Colonic mucosa (tissue), 4 donors: ENCODE measurements around the gene TOLLIP. TPM values are rescaled to one million over a fixed set of nuclear protein-coding genes. Genes with fewer than 3 reads are reported as not detected.
"Not testable (repeated sequence)": the region's sequence is repeated elsewhere in the genome, so short reads cannot be mapped to it uniquely, and the experiment has no call there.

ENCODE experiments used
- DNase-seq: peaks from one replicate; pipeline ENCODE4 v3.0.0-alpha.2; 2020
- H3K27ac ChIP-seq: fragments of 200-600 bp; one replicate; pipeline ENCODE4 v1.8.0; 2021
- H3K27me3 ChIP-seq: fragments of 200-600 bp; one replicate; pipeline ENCODE4 v1.8.0; 2021
- H3K36me3 ChIP-seq: fragments of 200-600 bp; one replicate; pipeline ENCODE4 v1.8.0; 2021
- H3K4me1 ChIP-seq: fragments of 200-600 bp; one replicate; pipeline ENCODE4 v1.8.0; 2021; ENCODE audit warnings: mild to moderate bottlenecking
- H3K4me3 ChIP-seq: fragments of 200-600 bp; one replicate; pipeline ENCODE4 v1.8.0; 2021
- H3K9ac ChIP-seq, 2 donors: one replicate each; pipeline ENCODE4 v1.7.0; 2013; ENCODE audit warnings: control low read depth in 2 of 2, low read depth in 2 of 2, low read length in 2 of 2
- H3K9me3 ChIP-seq: fragments of 200-600 bp; one replicate; pipeline ENCODE4 v1.8.0; 2021
- intact Hi-C: fragments of 100-400 bp; cut with DNase I; formaldehyde crosslinking; loops from one replicate; pipeline ENCODE4 v1.14.1; 2022
- total RNA-seq, 2 donors: library from RNA; stranded (reverse); fragmentation: NEBNext Ultra II Directional in 1 of 2; extraction: Animal tissue kit (Norgen Biotek cat#: 25700) in 1 of 2; gene quantifications; one replicate each; pipeline ENCODE4 v1.2.1, GENCODE V29; 2021
- TF ChIP-seq, protein P1 (sequence below): fragments of 200-600 bp; IDR thresholded peaks from one replicate; pipeline ENCODE4 v1.8.0; 2022; ENCODE audit warnings: antibody characterized with exemption, mild to moderate bottlenecking
- donor health status: healthy.
- donor health status: DM: no; HTN: no; CAD: no.
- donor health status: DM: no; HTN: no; CAD: no.

TOLLIP gene
- total RNA-seq, 2 donors from 2014 or later = 49.8 to 59.7 TPM

DNA sequence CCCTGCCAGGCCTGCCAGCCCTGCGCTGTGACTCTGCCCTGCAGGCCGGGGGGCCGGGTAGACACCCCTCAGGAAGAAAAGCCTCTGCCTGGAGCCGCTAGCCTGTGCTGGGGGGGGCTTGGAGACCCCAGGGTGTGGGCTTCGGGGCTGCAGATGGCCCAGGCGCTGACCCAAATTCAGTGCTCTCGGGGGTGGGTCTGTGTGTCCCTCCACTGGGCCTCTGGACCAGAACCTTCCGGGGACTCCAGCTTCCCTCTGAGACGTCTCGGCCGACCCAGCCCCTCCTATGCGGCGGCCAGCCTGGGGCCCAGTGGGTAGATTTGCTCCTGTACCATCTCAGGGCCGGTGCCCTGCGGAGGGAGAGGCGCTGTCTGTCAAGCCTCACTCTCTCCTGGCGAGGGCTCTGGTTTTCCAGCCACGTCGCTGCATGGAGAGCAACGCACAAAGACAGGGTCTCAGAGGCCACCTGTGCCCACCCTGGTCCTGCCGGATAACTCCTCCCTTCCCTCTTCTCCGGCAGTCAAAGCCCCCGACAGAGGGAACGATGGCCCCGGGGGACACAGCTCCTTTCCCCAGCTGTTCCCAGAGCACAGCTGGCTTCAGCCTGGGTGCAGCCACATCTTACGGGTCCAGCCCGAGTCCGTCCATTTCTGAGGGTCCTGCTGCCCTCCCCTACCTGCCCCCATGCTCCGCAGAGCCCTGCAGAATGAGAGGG is 40.1 kb upstream of the TOLLIP start:
- Histone ChIP-seq H3K36me3 (no peaks in the 10 kb centered on the region), H3K9me3 (no peaks in the 10 kb centered on the region), H3K4me3 (no peak overlapping the region), H3K4me1 (no peaks in the 10 kb centered on the region), H3K27me3 (peaks cover 3% of the 10 kb centered on the region), H3K27ac (no peak overlapping the region), H3K9ac (no peak overlapping the region)
- TF ChIP-seq, protein P1, sequence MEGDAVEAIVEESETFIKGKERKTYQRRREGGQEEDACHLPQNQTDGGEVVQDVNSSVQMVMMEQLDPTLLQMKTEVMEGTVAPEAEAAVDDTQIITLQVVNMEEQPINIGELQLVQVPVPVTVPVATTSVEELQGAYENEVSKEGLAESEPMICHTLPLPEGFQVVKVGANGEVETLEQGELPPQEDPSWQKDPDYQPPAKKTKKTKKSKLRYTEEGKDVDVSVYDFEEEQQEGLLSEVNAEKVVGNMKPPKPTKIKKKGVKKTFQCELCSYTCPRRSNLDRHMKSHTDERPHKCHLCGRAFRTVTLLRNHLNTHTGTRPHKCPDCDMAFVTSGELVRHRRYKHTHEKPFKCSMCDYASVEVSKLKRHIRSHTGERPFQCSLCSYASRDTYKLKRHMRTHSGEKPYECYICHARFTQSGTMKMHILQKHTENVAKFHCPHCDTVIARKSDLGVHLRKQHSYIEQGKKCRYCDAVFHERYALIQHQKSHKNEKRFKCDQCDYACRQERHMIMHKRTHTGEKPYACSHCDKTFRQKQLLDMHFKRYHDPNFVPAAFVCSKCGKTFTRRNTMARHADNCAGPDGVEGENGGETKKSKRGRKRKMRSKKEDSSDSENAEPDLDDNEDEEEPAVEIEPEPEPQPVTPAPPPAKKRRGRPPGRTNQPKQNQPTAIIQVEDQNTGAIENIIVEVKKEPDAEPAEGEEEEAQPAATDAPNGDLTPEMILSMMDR = no peak
- DNase-seq = no peak
- intact Hi-C loops = no loop called here

DNA sequence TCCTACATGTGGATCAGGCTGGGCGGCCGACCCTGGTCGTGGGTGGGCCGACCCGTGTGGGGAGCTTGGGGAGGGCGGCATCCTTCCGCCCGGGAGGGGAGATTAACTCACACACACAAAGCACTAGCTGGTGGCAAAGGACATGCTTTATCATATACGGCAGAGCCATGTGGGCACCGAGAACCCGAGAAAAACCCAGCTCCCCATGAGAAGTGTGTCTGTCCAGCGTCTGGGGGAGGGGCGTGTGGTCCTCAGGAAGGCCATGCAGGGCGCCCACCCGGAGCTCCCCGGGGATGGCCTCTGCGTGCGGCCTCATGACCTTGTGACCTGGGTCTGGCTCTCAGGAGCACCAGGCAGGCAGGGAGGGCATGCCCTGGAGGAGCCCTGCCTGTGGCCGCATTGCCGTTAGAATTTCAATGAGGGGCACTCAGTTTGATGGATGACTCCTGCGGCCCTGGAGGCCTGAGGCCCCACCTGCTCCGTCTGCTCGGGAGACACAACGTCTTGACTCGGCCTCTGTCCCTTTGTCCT is 39.4 kb upstream of the TOLLIP start:
- no peaks in the 10 kb centered on the region for H3K9me3 ChIP-seq
- H3K4me1 ChIP-seq = no peaks in the 10 kb centered on the region
- H3K36me3 ChIP-seq = no peaks in the 10 kb centered on the region
- no peak overlapping the region for H3K4me3 ChIP-seq
- DNase-seq = no peak
- intact Hi-C loops = no loop called here
- no peak overlapping the region for H3K27ac ChIP-seq
- peaks cover 3% of the 10 kb centered on the region for H3K27me3 ChIP-seq
- H3K9ac ChIP-seq = no peak overlapping the region
- TF ChIP-seq, protein P1 = no peak

DNA sequence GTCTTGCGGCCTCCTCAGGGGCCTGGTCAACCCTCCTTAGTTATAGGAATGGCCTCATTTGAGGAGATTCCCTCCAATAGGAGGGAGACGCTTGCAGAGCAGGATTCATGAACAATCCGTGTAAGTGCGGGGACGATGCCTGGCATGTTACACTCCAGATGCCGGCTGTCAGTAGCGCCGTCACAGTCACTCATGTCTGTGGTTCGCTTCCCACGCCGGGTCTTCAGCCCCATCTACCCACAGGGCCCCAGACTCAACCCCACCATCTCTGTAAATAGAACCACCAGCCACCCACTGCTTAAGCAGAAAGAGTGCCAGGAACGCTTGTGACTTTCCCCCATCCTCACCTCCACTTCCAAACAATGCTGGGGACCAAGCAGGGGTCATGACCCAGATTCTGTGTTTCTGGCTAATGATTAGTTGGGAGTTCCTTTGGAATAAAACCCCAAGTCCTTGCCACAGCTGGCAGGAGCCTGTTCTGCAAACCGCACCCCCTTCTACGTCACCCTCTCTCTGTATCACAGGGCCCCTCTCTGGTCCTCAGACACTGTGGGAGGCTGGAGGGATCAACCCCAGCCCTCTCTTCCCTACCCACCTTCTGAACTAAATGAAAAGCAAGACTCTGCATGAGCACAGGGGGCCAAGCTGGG is 38.8 kb upstream of the TOLLIP start:
- TF ChIP-seq, protein P1 = no peak
- no peak overlapping the region for H3K9ac ChIP-seq
- intact Hi-C loops = no loop called here
- H3K9me3 ChIP-seq = no peaks in the 10 kb centered on the region
- H3K4me3 ChIP-seq = no peak overlapping the region
- no peak for DNase-seq
- H3K36me3 ChIP-seq = no peaks in the 10 kb centered on the region
- H3K27me3 ChIP-seq = peaks cover 3% of the 10 kb centered on the region
- no peak overlapping the region for H3K27ac ChIP-seq
- H3K4me1 ChIP-seq = no peaks in the 10 kb centered on the region

DNA sequence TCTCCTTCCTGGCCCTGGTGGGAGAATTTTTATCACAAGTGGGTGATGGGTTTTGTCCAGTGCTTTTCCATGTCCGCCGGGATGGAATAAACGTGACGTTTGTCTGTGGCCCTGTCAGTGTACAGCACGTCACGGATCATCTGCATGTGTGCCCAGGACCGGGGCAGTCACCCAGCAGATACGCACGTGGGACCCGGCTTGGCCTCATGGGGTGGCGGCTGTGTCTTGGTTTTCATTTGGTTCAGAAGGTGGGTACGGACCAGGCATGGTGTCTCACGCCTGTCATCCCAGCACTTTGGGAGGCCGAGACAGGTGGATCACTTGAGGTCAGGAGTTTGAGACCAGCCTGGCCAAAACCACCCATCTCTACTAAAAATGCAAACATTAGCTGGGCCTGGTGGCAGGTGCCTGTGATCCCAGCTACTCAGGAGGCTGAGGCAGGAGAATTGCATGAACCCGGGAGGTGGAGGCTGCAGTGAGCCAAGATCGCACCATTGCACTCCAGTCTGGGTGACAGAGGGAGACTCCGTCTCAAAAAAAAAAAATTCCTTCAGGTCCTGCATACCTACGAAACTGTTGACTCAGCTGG is 38.1 kb upstream of the TOLLIP start:
- H3K4me1 ChIP-seq, DNase-seq, H3K27ac ChIP-seq, H3K4me3 ChIP-seq, intact Hi-C loops, H3K27me3 ChIP-seq, H3K36me3 ChIP-seq, H3K9me3 ChIP-seq, H3K9ac ChIP-seq: not testable (repeated sequence)

DNA sequence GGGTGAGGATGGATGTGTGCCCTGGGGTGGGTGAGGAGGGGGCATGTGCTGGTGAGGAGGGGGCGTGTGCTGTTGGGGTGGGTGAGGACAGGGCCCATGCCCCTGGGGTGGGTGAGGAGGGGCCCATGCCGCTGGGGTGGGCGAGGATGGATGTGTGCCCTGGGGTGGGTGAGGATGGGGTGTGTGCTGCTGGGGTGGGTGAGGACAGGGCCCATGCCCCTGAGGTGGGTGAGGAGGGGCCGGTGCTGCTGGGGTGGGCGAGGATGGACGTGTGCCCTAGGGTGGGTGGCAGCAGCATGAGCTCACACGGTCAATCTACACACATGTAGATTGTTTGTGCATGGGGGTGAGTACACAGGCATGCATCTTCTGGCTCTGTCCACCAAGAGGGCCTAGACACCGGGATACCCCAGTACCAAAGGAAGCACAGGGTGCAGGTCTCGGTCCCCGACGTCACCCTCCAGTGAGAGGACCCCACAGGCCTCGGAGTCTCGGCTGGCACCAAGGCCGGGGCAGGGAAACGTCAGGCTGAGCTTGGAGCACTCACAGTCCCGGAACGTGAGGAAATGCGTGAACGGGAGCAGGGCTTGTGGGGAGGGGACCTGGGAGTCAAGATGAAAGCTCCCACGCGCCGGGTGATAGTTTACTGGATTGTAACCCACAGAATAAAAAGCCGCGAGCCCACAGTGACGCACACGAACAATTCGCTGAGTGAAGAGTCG is 37.4 kb upstream of the TOLLIP start:
- intact Hi-C loops = no loop called here

More for the DNA sequence above, 37.4 kb upstream of the TOLLIP start:
- H3K4me3 ChIP-seq = no peak overlapping the region
- peaks cover 3% of the 10 kb centered on the region for H3K27me3 ChIP-seq
- H3K9ac ChIP-seq = no peak overlapping the region
- DNase-seq = no peak
- H3K4me1 ChIP-seq = no peaks in the 10 kb centered on the region
- H3K27ac ChIP-seq = no peak overlapping the region
- H3K9me3 ChIP-seq = no peaks in the 10 kb centered on the region
- TF ChIP-seq, protein P1 = no peak
- no peaks in the 10 kb centered on the region for H3K36me3 ChIP-seq
